Keratinocyte (primary cell): ENCODE data around the gene LRATD1. TPM values are rescaled to one million over a fixed set of nuclear protein-coding genes. Genes with fewer than 3 reads are reported as not detected.

Source experiments
- DNase-seq: peaks from one replicate; pipeline ENCODE4 v3.0.0-alpha.2; 2011; ENCODE audit warnings: low read depth, missing footprints, low spot score
- FAIRE-seq: peaks from 2 replicates; lab custom pipeline; 2011; peaks lifted over from hg19 to GRCh38; lab: Jason Lieb, UNC
- H2AFZ ChIP-seq: 2 replicates; pipeline ENCODE4 v1.6.0; 2012; ENCODE audit warnings: low read length, control low read depth, inconsistent platforms; ENCODE audit not compliant: control insufficient read depth
- H3K27ac ChIP-seq: 2 replicates; pipeline ENCODE4 v1.5.1; 2011; ENCODE audit warnings: low read length; ENCODE audit not compliant: control insufficient read depth, insufficient read depth
- H3K27me3 ChIP-seq: 3 replicates; pipeline ENCODE4 v1.6.0; 2011; ENCODE audit warnings: low read length; ENCODE audit not compliant: control insufficient read depth, insufficient read depth; ENCODE audit errors: extremely low read depth
- H3K36me3 ChIP-seq, 2 experiments: 2 replicates in 1 of 2; 3 replicates in 1 of 2; pipeline ENCODE4 v1.5.1; 2011; ENCODE audit warnings: low read length in 2 of 2, mild to moderate bottlenecking in 1 of 2; ENCODE audit not compliant: control insufficient read depth in 2 of 2, insufficient read depth in 2 of 2; ENCODE audit errors: extremely low read depth in 1 of 2
- H3K4me1 ChIP-seq: 3 replicates; pipeline ENCODE4 v1.5.1; 2011; ENCODE audit warnings: low read length; ENCODE audit not compliant: control insufficient read depth, insufficient read depth; ENCODE audit errors: extremely low read depth
- H3K4me2 ChIP-seq: 3 replicates; pipeline ENCODE4 v1.6.0; 2011; ENCODE audit warnings: low read depth, low read length; ENCODE audit not compliant: control insufficient read depth, insufficient read depth; ENCODE audit errors: extremely low read depth
- H3K4me3 ChIP-seq, 3 experiments: fragments of 200-600 bp in 1 of 3; sonication (generic) in 1 of 3; 2 replicates in 2 of 3; 3 replicates in 1 of 3; pipeline ENCODE4 v1.5.1; 2011 to 2016; ENCODE audit warnings: low read length in 3 of 3, mild to moderate bottlenecking in 3 of 3, control low read depth in 2 of 3, inconsistent platforms in 1 of 3, low read depth in 1 of 3, mixed read lengths in 1 of 3, mixed run types in 1 of 3, moderate library complexity in 1 of 3; ENCODE audit not compliant: control insufficient read depth in 2 of 3, insufficient read depth in 2 of 3; ENCODE audit errors: extremely low read depth in 1 of 3
- H3K79me2 ChIP-seq: 2 replicates; pipeline ENCODE4 v1.6.0; 2012; ENCODE audit warnings: low read length; ENCODE audit not compliant: control insufficient read depth, insufficient read depth
- H3K9ac ChIP-seq: 3 replicates; pipeline ENCODE4 v1.6.0; 2011; ENCODE audit warnings: low read length; ENCODE audit not compliant: control insufficient read depth, insufficient read depth; ENCODE audit errors: extremely low read depth
- H3K9me1 ChIP-seq: 3 replicates; pipeline ENCODE4 v1.6.0; 2011; ENCODE audit warnings: low read length; ENCODE audit not compliant: control insufficient read depth, insufficient read depth; ENCODE audit errors: extremely low read depth
- H3K9me3 ChIP-seq: 2 replicates; pipeline ENCODE4 v1.5.1; 2012; ENCODE audit warnings: low read depth, low read length; ENCODE audit not compliant: control insufficient read depth
- H4K20me1 ChIP-seq: 3 replicates; pipeline ENCODE4 v1.6.0; 2011; ENCODE audit warnings: low read length; ENCODE audit not compliant: control insufficient read depth, insufficient read depth; ENCODE audit errors: extremely low read depth
- CTCF ChIP-seq, 3 experiments: IDR thresholded peaks in 1 of 3; conservative IDR thresholded peaks in 1 of 3; optimal IDR thresholded peaks in 1 of 3; 2 replicates in 2 of 3; 3 replicates in 1 of 3; pipeline versions ENCODE3 to v1.5.1; 2011; ENCODE audit warnings: low read length in 3 of 3, mild to moderate bottlenecking in 3 of 3, moderate library complexity in 2 of 3, control low read depth in 1 of 3, inconsistent platforms in 1 of 3; ENCODE audit not compliant: insufficient read depth in 2 of 3; ENCODE audit errors: extremely low read depth in 1 of 3
- EZH2 ChIP-seq: IDR thresholded peaks from one replicate; pipeline ENCODE4 v1.6.1; 2012; ENCODE audit warnings: inconsistent platforms, mild to moderate bottlenecking, low read length, moderate library complexity
- dilution Hi-C: fragments of 300-500 bp; cut with MboI; formaldehyde crosslinking; loops from one replicate; pipeline ENCODE4 v1.7.0; 2020; ENCODE audit warnings: low sequenced_read_pairs; ENCODE audit not compliant: extremely low pct_ligation_motif_present
- polyA plus RNA-seq, 5 experiments: library from polyadenylated mRNA; depleted of rRNA in 3 of 5; stranded (reverse) in 3 of 5; stranded (forward) in 1 of 5; unstranded in 1 of 5; fragments of >200 nt; gene quantifications; 1 replicate in 1 of 5; 2 replicates in 3 of 5; 3 replicates in 1 of 5; pipeline versions ENCODE4 v1.2.1 to v1.2.3, GENCODE V29; 2011 to 2012; ENCODE audit warnings: missing spikeins in 2 of 5, low read depth in 1 of 5, low replicate concordance in 1 of 5

LRATD1 gene
- polyA plus RNA-seq, 1 donor (not counting 4 experiments of a cell fraction or from before 2014, with no cell fraction given) = 4.3 TPM

- no peaks in the 10 kb centered on the region for H3K4me1 ChIP-seq
These were observed 43.0 kb downstream of the LRATD1 start for GRCh38 chr2:14675489-14675888.

GRCh38 chr2:14676371-14676770, 43.9 kb downstream of the LRATD1 start:
- H2AFZ ChIP-seq = no peak overlapping the region
- H3K4me3 ChIP-seq = no peak overlapping the region
- dilution Hi-C loops = no loop called here
- H3K36me3 ChIP-seq = no peaks in the 10 kb centered on the region
- no peaks in the 10 kb centered on the region for H4K20me1 ChIP-seq
- no peaks in the 10 kb centered on the region for H3K27me3 ChIP-seq
- no peak for DNase-seq
- H3K4me1 ChIP-seq = no peaks in the 10 kb centered on the region
- H3K27ac ChIP-seq = no peak overlapping the region
- H3K79me2 ChIP-seq = no peaks in the 10 kb centered on the region
- H3K9ac ChIP-seq = no peak overlapping the region
- no peak for FAIRE-seq
- no peak overlapping the region for H3K4me2 ChIP-seq
- no peak for TF ChIP-seq EZH2
- no peak for TF ChIP-seq CTCF (optimal IDR thresholded peaks at IDR 0.05 in 1 of 3, IDR thresholded peaks at IDR 0.05 in 1 of 3, conservative IDR thresholded peaks at IDR 0.05 in 1 of 3; ENCODE audit: extremely low read depth in 1 of 3, insufficient read depth in 2 of 3, low read length in 3 of 3)
- H3K9me1 ChIP-seq = no peaks in the 10 kb centered on the region
- no peaks in the 10 kb centered on the region for H3K9me3 ChIP-seq

More at GRCh38 chr2:14675489-14675888, 43.0 kb downstream of the LRATD1 start:
- H3K27me3 ChIP-seq = no peaks in the 10 kb centered on the region
- H2AFZ ChIP-seq = no peak overlapping the region
- no peak overlapping the region for H3K27ac ChIP-seq
- H3K79me2 ChIP-seq = no peaks in the 10 kb centered on the region
- no peak for FAIRE-seq
- no peaks in the 10 kb centered on the region for H3K36me3 ChIP-seq
- H3K9me3 ChIP-seq = no peaks in the 10 kb centered on the region
- no peak for TF ChIP-seq CTCF (optimal IDR thresholded peaks at IDR 0.05 in 1 of 3, IDR thresholded peaks at IDR 0.05 in 1 of 3, conservative IDR thresholded peaks at IDR 0.05 in 1 of 3; ENCODE audit: extremely low read depth in 1 of 3, insufficient read depth in 2 of 3, low read length in 3 of 3)
- H3K9me1 ChIP-seq = no peaks in the 10 kb centered on the region
- dilution Hi-C loops = no loop called here
- H4K20me1 ChIP-seq = no peaks in the 10 kb centered on the region
- H3K4me3 ChIP-seq = no peak overlapping the region
- H3K9ac ChIP-seq = no peak overlapping the region
- no peak overlapping the region for H3K4me2 ChIP-seq
- no peak for DNase-seq
